GM23338 (cell line): ENCODE measurements around the gene UBXN7. TPM values are rescaled to one million over a fixed set of nuclear protein-coding genes. Genes with fewer than 3 reads are reported as not detected.
"Not testable (repeated sequence)": the region's sequence is repeated elsewhere in the genome, so short reads cannot be mapped to it uniquely, and the experiment has no call there.

Source experiments
- ATAC-seq: fragments of 200-7000 bp; cut with Tn5 transposase; 3 replicates; pipeline ENCODE4 v1.9.1; 2020
- DNase-seq: peaks from one replicate; pipeline ENCODE4 v3.0.0-alpha.2; 2015; ENCODE audit warnings: low spot score
- H2AFZ ChIP-seq: fragments of 200-600 bp; sonication (generic); 2 replicates; pipeline ENCODE4 v1.8.0; 2016; ENCODE audit warnings: antibody characterized with exemption, mild to moderate bottlenecking, moderate library complexity
- H3F3A ChIP-seq: fragments of 200-600 bp; sonication (generic); replicated peaks from 2 replicates; pipeline ENCODE4 v1.8.0; 2017; ENCODE audit warnings: antibody characterized with exemption, mixed run types, low read depth
- H3K27ac ChIP-seq: fragments of 200-600 bp; sonication (generic); 2 replicates; pipeline ENCODE4 v1.6.1; 2016; ENCODE audit warnings: low read depth
- H3K27me3 ChIP-seq: fragments of 200-600 bp; sonication (generic); 2 replicates; pipeline ENCODE4 v1.8.0; 2016; ENCODE audit warnings: mild to moderate bottlenecking, mixed run types, moderate library complexity; ENCODE audit not compliant: insufficient read depth
- H3K36me3 ChIP-seq: fragments of 200-600 bp; sonication (generic); 2 replicates; pipeline ENCODE4 v1.8.0; 2016; ENCODE audit warnings: mild to moderate bottlenecking; ENCODE audit not compliant: insufficient read depth
- H3K4me1 ChIP-seq: fragments of 200-600 bp; sonication (generic); 2 replicates; pipeline ENCODE4 v1.8.0; 2016; ENCODE audit warnings: mild to moderate bottlenecking, moderate library complexity; ENCODE audit not compliant: insufficient read depth
- H3K4me2 ChIP-seq: fragments of 200-600 bp; sonication (generic); 2 replicates; pipeline ENCODE4 v1.7.1; 2017; ENCODE audit warnings: mixed run types
- H3K4me3 ChIP-seq: fragments of 200-600 bp; sonication (generic); 2 replicates; pipeline ENCODE4 v1.6.1; 2016; ENCODE audit warnings: mixed run types
- H3K79me2 ChIP-seq: fragments of 200-600 bp; sonication (generic); replicated peaks from 2 replicates; pipeline ENCODE4 v1.8.0; 2017; ENCODE audit warnings: mild to moderate bottlenecking; ENCODE audit not compliant: insufficient read depth
- H3K9me2 ChIP-seq: fragments of 200-600 bp; sonication (generic); 2 replicates; pipeline ENCODE4 v1.8.0; 2017; ENCODE audit not compliant: insufficient read depth
- H4K20me1 ChIP-seq: fragments of 200-600 bp; sonication (generic); replicated peaks from 2 replicates; pipeline ENCODE4 v1.8.0; 2017; ENCODE audit warnings: mild to moderate bottlenecking; ENCODE audit not compliant: insufficient read depth
- H3K27ac Mint-ChIP-seq: 2 replicates; pipeline ENCODE4 v1.8.0; 2020; ENCODE audit warnings: inconsistent platforms, mild to moderate bottlenecking, moderate library complexity, mixed read lengths
- H3K27me3 Mint-ChIP-seq: 3 replicates; pipeline ENCODE4 v1.8.0; 2022; ENCODE audit warnings: low read depth, mild to moderate bottlenecking, moderate library complexity, mixed read lengths, inconsistent platforms; ENCODE audit not compliant: insufficient read depth, poor library complexity
- H3K36me3 Mint-ChIP-seq: 3 replicates; pipeline ENCODE4 v1.8.0; 2021; ENCODE audit warnings: low read depth, mild to moderate bottlenecking, inconsistent platforms, moderate library complexity, mixed read lengths
- H3K4me1 Mint-ChIP-seq: 3 replicates; pipeline ENCODE4 v1.8.0; 2020; ENCODE audit warnings: mild to moderate bottlenecking, inconsistent platforms, mixed read lengths
- H3K4me3 Mint-ChIP-seq: 3 replicates; pipeline ENCODE4 v1.8.0; 2021; ENCODE audit warnings: moderate library complexity, mild to moderate bottlenecking, inconsistent platforms, mixed read lengths
- H3K9me3 Mint-ChIP-seq: 3 replicates; pipeline ENCODE4 v1.8.0; 2020; ENCODE audit warnings: moderate library complexity, mild to moderate bottlenecking, inconsistent platforms, mixed read lengths
- CREB1 ChIP-seq: fragments of 250-450 bp; sonication (Bioruptor Pico); IDR thresholded peaks from 2 replicates; pipeline ENCODE4 v1.5.0; 2020; ENCODE audit warnings: low read depth, mild to moderate bottlenecking, moderate library complexity
- CTCF ChIP-seq, 2 experiments: fragments of 200-600 bp in 1 of 2; sonication (generic) in 1 of 2; conservative IDR thresholded peaks; 2 replicates each; pipeline versions ENCODE4 v1.5.1 to v1.6.1; 2016 to 2017; ENCODE audit warnings: antibody characterized with exemption in 2 of 2, low read depth in 2 of 2, mild to moderate bottlenecking in 2 of 2, moderate library complexity in 1 of 2
- EZH2 ChIP-seq: fragments of 200-600 bp; sonication (generic); IDR thresholded peaks from one replicate; pipeline ENCODE4 v1.8.0; 2017; ENCODE audit warnings: antibody characterized with exemption, mild to moderate bottlenecking, low read depth; ENCODE audit not compliant: unreplicated experiment
- JUNB ChIP-seq: IDR thresholded peaks from one replicate; pipeline ENCODE4 v1.6.1; 2016; ENCODE audit warnings: antibody characterized with exemption; ENCODE audit not compliant: unreplicated experiment
- NANOG ChIP-seq: IDR thresholded peaks from 2 replicates; pipeline ENCODE4 v1.6.1; 2016; ENCODE audit warnings: antibody characterized with exemption, borderline replicate concordance
- STAT1 ChIP-seq: IDR thresholded peaks from one replicate; pipeline ENCODE4 v1.6.1; 2016; ENCODE audit warnings: antibody characterized with exemption; ENCODE audit not compliant: unreplicated experiment
- ZNF114 ChIP-seq: fragments of 250-450 bp; sonication (Bioruptor Pico); IDR thresholded peaks from 2 replicates; pipeline ENCODE4 v1.5.0; 2020; ENCODE audit warnings: mild to moderate bottlenecking, moderate library complexity
- ZNF331 ChIP-seq: fragments of 250-450 bp; sonication (Bioruptor Pico); IDR thresholded peaks from 2 replicates; pipeline ENCODE4 v1.5.0; 2020; ENCODE audit warnings: low read depth, mild to moderate bottlenecking, moderate library complexity
- polyA plus RNA-seq: library from polyadenylated mRNA; unstranded; fragments of >200 nt; fragmentation: Nextera tagmentation; extraction: Ambion mirVana; gene quantifications from 2 replicates; pipeline ENCODE4 v1.2.1, GENCODE V29; 2016
- total RNA-seq: library from RNA; depleted of rRNA; stranded (reverse); fragments of >200 nt; shearing (Covaris generic); gene quantifications from 2 replicates; pipeline ENCODE4 v1.2.3, GENCODE V29; 2014
- TF ChIP-seq, protein P1 (sequence below): IDR thresholded peaks from one replicate; pipeline ENCODE4 v1.6.1; 2018; ENCODE audit warnings: antibody characterized with exemption; ENCODE audit not compliant: unreplicated experiment

UBXN7 gene
- total and polyA plus RNA-seq, 2 experiments from 2014 or later = 37.9 to 46.2 TPM

GRCh38 chr3:196360586-196360985 lies 71.6 kb downstream of the UBXN7 start:
- Histone ChIP-seq H3K79me2 (peaks cover 7% of the 10 kb centered on the region; the same call in 1 of the 2 replicates), H3K4me3 (no peak overlapping the region), H3K36me3 (peaks cover 21% of the 10 kb centered on the region), H3K4me1 (peaks cover 4% of the 10 kb centered on the region; the same call in 1 of the 2 replicates), H3K4me2 (no peak overlapping the region), H2AFZ (no peak overlapping the region), H3K27me3 (no peaks in the 10 kb centered on the region), H3F3A (no peaks in the 10 kb centered on the region), H3K27ac (no peak overlapping the region), H3K9me2 (no peaks in the 10 kb centered on the region), H4K20me1 (peaks cover 14% of the 10 kb centered on the region; the same call in 1 of the 2 replicates)
- H3K27ac Mint-ChIP-seq = no peak overlapping the region
- H3K27me3 Mint-ChIP-seq = peaks cover 5% of the 10 kb centered on the region
- ATAC-seq = no peak
- no peaks in the 10 kb centered on the region for H3K9me3 Mint-ChIP-seq
- no peaks in the 10 kb centered on the region for H3K4me1 Mint-ChIP-seq
- no peak for TF ChIP-seq CTCF (conservative IDR thresholded peaks at IDR 0.05; ENCODE audit: low read depth in 2 of 2)
- TF ChIP-seq EZH2 = no peak
- TF ChIP-seq STAT1 = no peak
- TF ChIP-seq CREB1 (CRISPR knock-in tag) = no peak
- TF ChIP-seq ZNF331 = no peak
- TF ChIP-seq, protein P1, sequence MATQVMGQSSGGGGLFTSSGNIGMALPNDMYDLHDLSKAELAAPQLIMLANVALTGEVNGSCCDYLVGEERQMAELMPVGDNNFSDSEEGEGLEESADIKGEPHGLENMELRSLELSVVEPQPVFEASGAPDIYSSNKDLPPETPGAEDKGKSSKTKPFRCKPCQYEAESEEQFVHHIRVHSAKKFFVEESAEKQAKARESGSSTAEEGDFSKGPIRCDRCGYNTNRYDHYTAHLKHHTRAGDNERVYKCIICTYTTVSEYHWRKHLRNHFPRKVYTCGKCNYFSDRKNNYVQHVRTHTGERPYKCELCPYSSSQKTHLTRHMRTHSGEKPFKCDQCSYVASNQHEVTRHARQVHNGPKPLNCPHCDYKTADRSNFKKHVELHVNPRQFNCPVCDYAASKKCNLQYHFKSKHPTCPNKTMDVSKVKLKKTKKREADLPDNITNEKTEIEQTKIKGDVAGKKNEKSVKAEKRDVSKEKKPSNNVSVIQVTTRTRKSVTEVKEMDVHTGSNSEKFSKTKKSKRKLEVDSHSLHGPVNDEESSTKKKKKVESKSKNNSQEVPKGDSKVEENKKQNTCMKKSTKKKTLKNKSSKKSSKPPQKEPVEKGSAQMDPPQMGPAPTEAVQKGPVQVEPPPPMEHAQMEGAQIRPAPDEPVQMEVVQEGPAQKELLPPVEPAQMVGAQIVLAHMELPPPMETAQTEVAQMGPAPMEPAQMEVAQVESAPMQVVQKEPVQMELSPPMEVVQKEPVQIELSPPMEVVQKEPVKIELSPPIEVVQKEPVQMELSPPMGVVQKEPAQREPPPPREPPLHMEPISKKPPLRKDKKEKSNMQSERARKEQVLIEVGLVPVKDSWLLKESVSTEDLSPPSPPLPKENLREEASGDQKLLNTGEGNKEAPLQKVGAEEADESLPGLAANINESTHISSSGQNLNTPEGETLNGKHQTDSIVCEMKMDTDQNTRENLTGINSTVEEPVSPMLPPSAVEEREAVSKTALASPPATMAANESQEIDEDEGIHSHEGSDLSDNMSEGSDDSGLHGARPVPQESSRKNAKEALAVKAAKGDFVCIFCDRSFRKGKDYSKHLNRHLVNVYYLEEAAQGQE = no peak
- TF ChIP-seq ZNF114 (CRISPR knock-in tag) = no peak
- TF ChIP-seq NANOG = no peak
- no peak for TF ChIP-seq JUNB
- H3K36me3 Mint-ChIP-seq = peaks cover 74% of the 10 kb centered on the region
- no peak overlapping the region for H3K4me3 Mint-ChIP-seq
- no peak for DNase-seq

DNA sequence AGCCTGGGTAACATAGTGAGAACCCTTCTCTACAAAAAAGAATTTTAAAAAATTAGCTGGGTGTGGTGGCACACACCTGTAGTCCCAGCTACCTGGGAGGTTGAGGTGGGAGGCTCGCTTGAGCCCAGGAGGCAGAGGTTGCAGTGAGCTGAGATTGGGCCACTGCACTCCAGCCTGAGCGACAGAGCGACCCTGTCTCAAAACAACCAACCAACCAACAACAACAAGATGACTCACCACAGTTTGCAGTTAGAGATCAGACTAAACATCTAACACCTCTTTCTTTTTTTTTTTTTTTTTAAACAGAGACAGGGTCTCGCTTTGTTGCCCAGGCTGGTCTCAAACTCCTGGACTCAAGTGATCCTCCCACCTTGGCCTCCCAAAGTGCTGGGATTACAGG lies 73.7 kb downstream of the UBXN7 start:
- H3K27me3 Mint-ChIP-seq, H3K27ac Mint-ChIP-seq, H3K79me2 ChIP-seq, H3K4me2 ChIP-seq, H3K27me3 ChIP-seq, H3K4me3 Mint-ChIP-seq, H3K27ac ChIP-seq, ATAC-seq, H3K4me1 Mint-ChIP-seq, H3K9me2 ChIP-seq, H3F3A ChIP-seq, H3K9me3 Mint-ChIP-seq, H3K4me1 ChIP-seq, DNase-seq, H3K4me3 ChIP-seq, H2AFZ ChIP-seq: not testable (repeated sequence)
- H4K20me1 ChIP-seq = peaks cover 14% of the 10 kb centered on the region; the same call in 1 of the 2 replicates
- peaks cover 24% of the 10 kb centered on the region for H3K36me3 ChIP-seq
- H3K36me3 Mint-ChIP-seq = peaks cover 77% of the 10 kb centered on the region
